Measurements from ENCODE around the gene RORB. TPM values are rescaled to one million over a fixed set of nuclear protein-coding genes. Genes with fewer than 3 reads are reported as not detected.

Gene RORB
- total RNA-seq, 2 experiments from 2014 or later = 0.02 TPM; not detected in 1

- intact Hi-C loops (cut with micrococcal nuclease) = no loop called here
These were observed 65.5 kb downstream of the RORB start for GRCh38 chr9:74562611-74563010.

DNA sequence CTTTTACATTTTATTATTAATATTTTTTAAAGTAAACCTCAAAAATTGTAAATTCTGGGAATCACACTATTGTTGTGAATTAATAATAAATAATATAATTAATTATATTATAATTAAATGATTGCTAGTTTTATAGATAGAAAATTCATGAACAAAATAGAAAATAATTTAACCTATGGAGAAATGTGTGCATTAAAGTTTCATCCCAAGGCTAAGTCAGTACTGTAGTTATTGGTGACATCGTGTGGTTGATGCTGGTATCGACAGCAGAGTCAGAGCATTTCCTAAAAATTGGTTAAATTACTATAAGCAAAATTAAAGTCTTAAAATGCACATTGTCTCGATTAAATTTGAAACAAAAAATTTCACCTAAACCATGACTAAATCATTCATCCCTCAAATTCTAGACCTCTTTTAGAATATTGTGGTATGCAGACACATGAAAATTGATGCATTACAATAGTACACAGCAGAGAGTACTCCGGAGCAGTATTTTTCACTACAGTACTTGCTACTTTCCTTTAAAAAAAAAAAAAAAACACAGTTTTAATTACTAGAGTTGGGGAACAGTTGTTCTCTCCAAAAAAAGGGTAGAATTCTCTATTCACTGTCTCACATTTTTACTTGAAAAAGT, 73.9 kb downstream of the RORB start:
- Mint-ChIP-seq H3K4me1 (ENCODE audit: low read depth) (no peaks in the 10 kb centered on the region), H3K36me3 (ENCODE audit: low read depth) (no peaks in the 10 kb centered on the region), H3K4me3 (no peak overlapping the region), H3K27ac (no peak overlapping the region), H3K9me3 (no peaks in the 10 kb centered on the region), H3K27me3 (ENCODE audit: low read depth) (peaks cover 2% of the 10 kb centered on the region)
- CTCF ChIA-PET = no interaction called here
- DNase-seq = peak; percentile 43
- intact Hi-C loops (cut with micrococcal nuclease) = loop anchor here (1.0 to 2.0 kb wide), 2 partner anchors 886 to 1371 kb away; no protein-coding TSS in a partner anchor

More at GRCh38 chr9:74562611-74563010, 65.5 kb downstream of the RORB start:
- H3K9me3 Mint-ChIP-seq = no peaks in the 10 kb centered on the region
- CTCF ChIA-PET = no interaction called here
- no peak for DNase-seq
- H3K36me3 Mint-ChIP-seq (ENCODE audit: low read depth) = no peaks in the 10 kb centered on the region
- H3K27ac Mint-ChIP-seq = no peak overlapping the region
- no peaks in the 10 kb centered on the region for H3K4me1 Mint-ChIP-seq (ENCODE audit: low read depth)
- H3K4me3 Mint-ChIP-seq = no peak overlapping the region
- no peaks in the 10 kb centered on the region for H3K27me3 Mint-ChIP-seq (ENCODE audit: low read depth)

- Mint-ChIP-seq H3K27ac (no peak overlapping the region), H3K9me3 (no peaks in the 10 kb centered on the region), H3K4me3 (no peak overlapping the region), H3K36me3 (ENCODE audit: low read depth) (no peaks in the 10 kb centered on the region), H3K27me3 (ENCODE audit: low read depth) (peaks cover 2% of the 10 kb centered on the region), H3K4me1 (ENCODE audit: low read depth) (no peaks in the 10 kb centered on the region)
- intact Hi-C loops (cut with micrococcal nuclease) = no loop called here
- no peak for DNase-seq
- CTCF ChIA-PET = interaction anchor here (0.6 kb wide), 1 partner anchor 534 kb away, joined by 3 read pairs; no protein-coding TSS in a partner anchor
These were observed 76.6 kb downstream of the RORB start for GRCh38 chr9:74573640-74574191.

DNA sequence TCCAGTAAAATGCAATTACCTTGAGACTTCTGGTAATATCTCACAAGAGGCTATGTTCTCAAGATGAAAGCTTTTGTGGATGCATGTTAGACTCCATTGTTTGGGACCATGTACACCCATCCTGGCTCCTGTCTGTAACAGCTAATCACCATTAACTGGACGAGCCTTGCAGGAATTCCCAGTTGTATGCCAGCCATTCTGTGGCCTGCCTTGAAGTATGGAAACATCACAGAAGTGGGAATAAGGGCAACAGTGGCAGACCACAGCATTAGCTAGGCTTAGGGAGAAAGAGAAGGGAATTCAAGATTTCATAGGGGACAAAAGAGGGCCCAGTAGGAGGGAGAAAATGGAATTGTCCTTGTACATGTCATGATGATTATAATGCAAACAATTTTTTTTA, 79.0 kb downstream of the RORB start:
- Mint-ChIP-seq H3K4me1 (ENCODE audit: low read depth) (no peaks in the 10 kb centered on the region), H3K27me3 (ENCODE audit: low read depth) (no peaks in the 10 kb centered on the region), H3K27ac (no peak overlapping the region), H3K36me3 (ENCODE audit: low read depth) (no peaks in the 10 kb centered on the region), H3K9me3 (no peaks in the 10 kb centered on the region), H3K4me3 (no peak overlapping the region)
- intact Hi-C loops (cut with micrococcal nuclease) = no loop called here
- CTCF ChIA-PET = interaction anchor here (0.7 to 0.8 kb wide), 2 partner anchors 23 to 201 kb away, joined by 3 to 5 read pairs; no protein-coding TSS in a partner anchor
- DNase-seq = no peak

GRCh38 chr9:74577956-74578355, 80.8 kb downstream of the RORB start:
- Mint-ChIP-seq H3K36me3 (ENCODE audit: low read depth) (no peaks in the 10 kb centered on the region), H3K9me3 (no peaks in the 10 kb centered on the region), H3K27ac (no peak overlapping the region), H3K4me3 (no peak overlapping the region), H3K4me1 (ENCODE audit: low read depth) (no peaks in the 10 kb centered on the region), H3K27me3 (ENCODE audit: low read depth) (no peaks in the 10 kb centered on the region)
- no peak for DNase-seq
- intact Hi-C loops (cut with micrococcal nuclease) = loop anchor here (2.0 kb wide), 1 partner anchor 165 kb away; no protein-coding TSS in a partner anchor
- CTCF ChIA-PET = no interaction called here

DNA sequence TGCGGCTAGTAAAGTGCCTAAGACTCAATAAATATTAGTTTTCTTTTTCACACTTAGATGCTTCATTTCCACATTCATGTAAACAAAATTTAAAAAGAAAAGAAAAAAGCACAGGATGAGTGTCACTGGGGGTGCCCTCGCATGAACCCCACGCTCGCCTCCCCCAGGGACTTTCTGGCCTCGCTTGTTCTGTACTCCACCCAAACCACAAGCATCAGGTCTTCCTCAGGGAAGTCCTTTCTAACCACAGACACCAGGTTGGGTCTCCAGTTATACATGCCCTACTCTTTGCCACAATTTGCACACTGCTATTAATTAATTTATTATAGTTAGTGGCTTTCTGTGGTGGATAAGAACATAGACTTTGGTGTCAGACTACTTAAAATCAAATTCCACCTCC, 92.4 kb downstream of the RORB start:
- Mint-ChIP-seq H3K36me3 (ENCODE audit: low read depth) (no peaks in the 10 kb centered on the region), H3K27me3 (ENCODE audit: low read depth) (peaks cover 3% of the 10 kb centered on the region), H3K4me1 (ENCODE audit: low read depth) (no peaks in the 10 kb centered on the region), H3K4me3 (no peak overlapping the region), H3K9me3 (no peaks in the 10 kb centered on the region), H3K27ac (no peak overlapping the region)
- intact Hi-C loops (cut with micrococcal nuclease) = no loop called here
- CTCF ChIA-PET = no interaction called here
- DNase-seq = no peak

GRCh38 chr9:74595286-74595685, 98.2 kb downstream of the RORB start:
- H3K27ac Mint-ChIP-seq = no peak overlapping the region
- no peaks in the 10 kb centered on the region for H3K4me1 Mint-ChIP-seq (ENCODE audit: low read depth)
- no peak for DNase-seq
- H3K9me3 Mint-ChIP-seq = no peaks in the 10 kb centered on the region
- intact Hi-C loops (cut with micrococcal nuclease) = no loop called here
- peaks cover 3% of the 10 kb centered on the region for H3K27me3 Mint-ChIP-seq (ENCODE audit: low read depth)
- no peaks in the 10 kb centered on the region for H3K36me3 Mint-ChIP-seq (ENCODE audit: low read depth)
- CTCF ChIA-PET = no interaction called here
- H3K4me3 Mint-ChIP-seq = no peak overlapping the region

DNA sequence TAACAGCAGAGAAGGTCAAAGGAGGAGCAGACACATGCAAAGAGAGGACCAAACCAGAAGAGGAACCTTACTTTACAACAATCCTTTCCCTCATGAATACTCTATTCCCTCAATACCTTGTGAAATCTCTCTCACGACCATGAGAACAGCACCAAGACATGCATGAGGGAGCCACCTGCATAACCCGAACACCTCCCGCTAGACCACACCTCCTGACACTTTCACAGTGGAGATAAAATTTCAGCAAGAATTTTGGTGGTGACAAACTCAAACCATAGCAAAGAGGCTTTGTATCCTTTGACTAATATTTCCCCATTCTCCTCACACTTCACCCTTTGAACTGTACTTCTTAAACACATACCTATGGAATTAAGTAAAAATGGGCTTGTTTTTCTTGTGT, 101.7 kb downstream of the RORB start:
- H3K27ac Mint-ChIP-seq = no peak overlapping the region
- H3K4me1 Mint-ChIP-seq (ENCODE audit: low read depth) = no peaks in the 10 kb centered on the region
- H3K27me3 Mint-ChIP-seq (ENCODE audit: low read depth) = no peaks in the 10 kb centered on the region
- no peaks in the 10 kb centered on the region for H3K9me3 Mint-ChIP-seq
- no peak for DNase-seq
- no peaks in the 10 kb centered on the region for H3K36me3 Mint-ChIP-seq (ENCODE audit: low read depth)
- CTCF ChIA-PET = interaction anchor here (0.6 kb wide), 1 partner anchor 50 kb away, joined by 3 read pairs; no protein-coding TSS in a partner anchor
- no peak overlapping the region for H3K4me3 Mint-ChIP-seq
- intact Hi-C loops (cut with micrococcal nuclease) = no loop called here

DNA sequence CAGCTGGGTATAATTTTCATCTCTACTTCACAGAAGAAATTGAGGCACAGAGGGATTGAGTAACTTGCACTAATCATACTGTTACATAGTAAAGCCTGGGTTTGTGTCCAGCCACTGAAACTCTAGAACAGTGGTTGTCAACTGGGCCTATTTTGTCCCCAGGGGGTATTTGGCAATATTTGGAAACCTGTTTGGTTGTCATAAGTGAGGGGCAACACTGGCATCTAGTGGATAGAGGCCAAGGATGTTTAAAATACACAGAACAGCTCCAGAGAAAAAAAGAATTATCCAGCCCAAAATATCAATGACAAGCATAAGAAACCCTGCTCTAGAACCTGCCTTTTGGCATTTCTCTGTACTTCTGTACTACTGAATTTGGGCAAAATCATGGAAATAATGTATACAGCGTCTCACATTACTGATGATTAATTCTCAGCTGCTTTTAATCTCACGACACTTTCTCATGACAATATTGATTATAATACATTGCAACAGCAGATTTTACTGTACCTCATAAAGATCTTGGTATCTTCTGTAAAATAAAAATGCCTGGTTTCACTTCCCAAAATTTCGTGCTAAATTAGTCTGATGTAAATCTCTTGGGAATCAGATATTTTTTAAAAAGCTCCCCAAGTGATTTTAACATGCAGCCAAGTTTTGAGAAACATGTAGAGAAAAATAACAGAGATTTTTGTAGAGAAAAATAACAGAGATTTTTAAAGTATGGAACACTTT, 112.7 kb downstream of the RORB start:
- Mint-ChIP-seq H3K27me3 (ENCODE audit: low read depth) (peaks cover 3% of the 10 kb centered on the region), H3K9me3 (no peaks in the 10 kb centered on the region), H3K27ac (no peak overlapping the region), H3K4me3 (no peak overlapping the region), H3K4me1 (ENCODE audit: low read depth) (no peaks in the 10 kb centered on the region), H3K36me3 (ENCODE audit: low read depth) (no peaks in the 10 kb centered on the region)
- intact Hi-C loops (cut with micrococcal nuclease) = no loop called here
- CTCF ChIA-PET = interaction anchor here (0.6 to 0.7 kb wide), 2 partner anchors 65 to 1409 kb away, joined by 3 read pairs; no protein-coding TSS in a partner anchor
- DNase-seq = no peak

GRCh38 chr9:74610523-74611061, 113.5 kb downstream of the RORB start:
- CTCF ChIA-PET = no interaction called here
- intact Hi-C loops (cut with micrococcal nuclease) = no loop called here
- Mint-ChIP-seq H3K4me3 (no peak overlapping the region), H3K27ac (no peak overlapping the region), H3K36me3 (ENCODE audit: low read depth) (no peaks in the 10 kb centered on the region), H3K4me1 (ENCODE audit: low read depth) (no peaks in the 10 kb centered on the region), H3K27me3 (ENCODE audit: low read depth) (peaks cover 3% of the 10 kb centered on the region), H3K9me3 (no peaks in the 10 kb centered on the region)
- no peak for DNase-seq

GRCh38 chr9:74630228-74630627, 133.1 kb downstream of the RORB start:
- H3K4me3 Mint-ChIP-seq = no peak overlapping the region
- no peaks in the 10 kb centered on the region for H3K36me3 Mint-ChIP-seq (ENCODE audit: low read depth)
- peaks cover 14% of the 10 kb centered on the region for H3K27me3 Mint-ChIP-seq (ENCODE audit: low read depth)
- no peaks in the 10 kb centered on the region for H3K4me1 Mint-ChIP-seq (ENCODE audit: low read depth)
- no peak for DNase-seq
- CTCF ChIA-PET = no interaction called here
- H3K9me3 Mint-ChIP-seq = no peaks in the 10 kb centered on the region
- intact Hi-C loops (cut with micrococcal nuclease) = no loop called here
- no peak overlapping the region for H3K27ac Mint-ChIP-seq

DNA sequence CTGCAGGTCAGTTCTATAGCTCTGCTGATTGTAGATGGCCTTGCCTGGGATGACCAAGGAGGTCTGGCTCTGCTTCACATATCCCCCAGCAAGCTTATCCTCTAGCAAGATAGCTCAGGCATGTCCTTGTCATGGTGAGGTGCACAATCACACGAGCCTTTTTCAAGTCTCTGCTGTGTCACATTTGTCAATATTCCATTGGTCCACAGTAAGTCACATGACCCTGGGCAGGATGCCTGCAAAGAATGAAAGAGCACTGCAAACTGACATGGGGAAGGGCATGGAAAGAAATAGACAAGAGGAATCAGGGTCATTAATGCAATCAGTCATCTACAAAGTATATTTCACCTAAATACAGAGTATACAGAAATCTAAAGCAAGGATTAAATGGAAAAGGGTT, 142.0 kb downstream of the RORB start:
- H3K4me1 Mint-ChIP-seq (ENCODE audit: low read depth) = no peaks in the 10 kb centered on the region
- CTCF ChIA-PET = no interaction called here
- H3K36me3 Mint-ChIP-seq (ENCODE audit: low read depth) = no peaks in the 10 kb centered on the region
- intact Hi-C loops (cut with micrococcal nuclease) = no loop called here
- no peak overlapping the region for H3K4me3 Mint-ChIP-seq
- no peak overlapping the region for H3K27ac Mint-ChIP-seq
- DNase-seq = no peak
- H3K9me3 Mint-ChIP-seq = no peaks in the 10 kb centered on the region
- peaks cover 4% of the 10 kb centered on the region for H3K27me3 Mint-ChIP-seq (ENCODE audit: low read depth)
